ENCODE measurements around the gene NEU1.
"Not testable (repeated sequence)": the region's sequence is repeated elsewhere in the genome, so short reads cannot be mapped to it uniquely, and the experiment has no call there.

DNA sequence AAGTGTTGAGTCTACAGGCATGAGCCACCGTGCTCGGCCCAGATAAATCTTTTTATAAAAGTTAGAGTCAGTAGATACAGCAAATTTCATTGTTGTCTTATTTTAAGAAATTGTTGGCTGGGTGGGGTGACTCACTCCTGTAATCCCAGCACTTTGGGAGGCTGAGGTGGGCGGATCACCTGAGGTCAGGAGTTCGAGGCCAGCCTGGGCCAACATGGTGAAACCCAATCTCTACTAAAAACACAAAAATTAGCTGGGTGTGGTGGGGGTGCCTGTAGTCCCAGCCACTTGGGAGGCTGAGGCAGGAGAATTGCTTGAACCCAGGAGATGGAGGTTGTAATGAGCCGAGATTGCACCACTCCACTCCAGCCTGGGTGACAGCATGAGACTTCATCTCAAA, 45.6 kb upstream of the NEU1 start:
- not testable (repeated sequence) for TF ChIP-seq SNAI2 (CRISPR knock-in tag; IDR thresholded peaks at IDR 0.05); GLIS3 (CRISPR knock-in tag; IDR thresholded peaks at IDR 0.05); ARNTL (CRISPR knock-in tag; IDR thresholded peaks at IDR 0.05; ENCODE audit: borderline replicate concordance, low read depth); ZFP3 (CRISPR knock-in tag; IDR thresholded peaks at IDR 0.05)
- TF ChIP-seq, protein P1, sequence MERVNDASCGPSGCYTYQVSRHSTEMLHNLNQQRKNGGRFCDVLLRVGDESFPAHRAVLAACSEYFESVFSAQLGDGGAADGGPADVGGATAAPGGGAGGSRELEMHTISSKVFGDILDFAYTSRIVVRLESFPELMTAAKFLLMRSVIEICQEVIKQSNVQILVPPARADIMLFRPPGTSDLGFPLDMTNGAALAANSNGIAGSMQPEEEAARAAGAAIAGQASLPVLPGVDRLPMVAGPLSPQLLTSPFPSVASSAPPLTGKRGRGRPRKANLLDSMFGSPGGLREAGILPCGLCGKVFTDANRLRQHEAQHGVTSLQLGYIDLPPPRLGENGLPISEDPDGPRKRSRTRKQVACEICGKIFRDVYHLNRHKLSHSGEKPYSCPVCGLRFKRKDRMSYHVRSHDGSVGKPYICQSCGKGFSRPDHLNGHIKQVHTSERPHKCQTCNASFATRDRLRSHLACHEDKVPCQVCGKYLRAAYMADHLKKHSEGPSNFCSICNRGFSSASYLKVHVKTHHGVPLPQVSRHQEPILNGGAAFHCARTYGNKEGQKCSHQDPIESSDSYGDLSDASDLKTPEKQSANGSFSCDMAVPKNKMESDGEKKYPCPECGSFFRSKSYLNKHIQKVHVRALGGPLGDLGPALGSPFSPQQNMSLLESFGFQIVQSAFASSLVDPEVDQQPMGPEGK (CRISPR knock-in tag; IDR thresholded peaks at IDR 0.05; ENCODE audit: borderline replicate concordance) = not testable (repeated sequence)
- TF ChIP-seq, protein P2, sequence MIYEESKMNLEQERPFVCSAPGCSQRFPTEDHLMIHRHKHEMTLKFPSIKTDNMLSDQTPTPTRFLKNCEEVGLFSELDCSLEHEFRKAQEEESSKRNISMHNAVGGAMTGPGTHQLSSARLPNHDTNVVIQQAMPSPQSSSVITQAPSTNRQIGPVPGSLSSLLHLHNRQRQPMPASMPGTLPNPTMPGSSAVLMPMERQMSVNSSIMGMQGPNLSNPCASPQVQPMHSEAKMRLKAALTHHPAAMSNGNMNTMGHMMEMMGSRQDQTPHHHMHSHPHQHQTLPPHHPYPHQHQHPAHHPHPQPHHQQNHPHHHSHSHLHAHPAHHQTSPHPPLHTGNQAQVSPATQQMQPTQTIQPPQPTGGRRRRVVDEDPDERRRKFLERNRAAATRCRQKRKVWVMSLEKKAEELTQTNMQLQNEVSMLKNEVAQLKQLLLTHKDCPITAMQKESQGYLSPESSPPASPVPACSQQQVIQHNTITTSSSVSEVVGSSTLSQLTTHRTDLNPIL (CRISPR knock-in tag; IDR thresholded peaks at IDR 0.05; ENCODE audit: low read depth) = not testable (repeated sequence)
- TF ChIP-seq, protein P3, sequence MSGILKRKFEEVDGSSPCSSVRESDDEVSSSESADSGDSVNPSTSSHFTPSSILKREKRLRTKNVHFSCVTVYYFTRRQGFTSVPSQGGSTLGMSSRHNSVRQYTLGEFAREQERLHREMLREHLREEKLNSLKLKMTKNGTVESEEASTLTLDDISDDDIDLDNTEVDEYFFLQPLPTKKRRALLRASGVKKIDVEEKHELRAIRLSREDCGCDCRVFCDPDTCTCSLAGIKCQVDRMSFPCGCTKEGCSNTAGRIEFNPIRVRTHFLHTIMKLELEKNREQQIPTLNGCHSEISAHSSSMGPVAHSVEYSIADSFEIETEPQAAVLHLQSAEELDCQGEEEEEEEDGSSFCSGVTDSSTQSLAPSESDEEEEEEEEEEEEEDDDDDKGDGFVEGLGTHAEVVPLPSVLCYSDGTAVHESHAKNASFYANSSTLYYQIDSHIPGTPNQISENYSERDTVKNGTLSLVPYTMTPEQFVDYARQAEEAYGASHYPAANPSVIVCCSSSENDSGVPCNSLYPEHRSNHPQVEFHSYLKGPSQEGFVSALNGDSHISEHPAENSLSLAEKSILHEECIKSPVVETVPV (CRISPR knock-in tag; IDR thresholded peaks at IDR 0.05) = not testable (repeated sequence)
- TF ChIP-seq, protein P4, sequence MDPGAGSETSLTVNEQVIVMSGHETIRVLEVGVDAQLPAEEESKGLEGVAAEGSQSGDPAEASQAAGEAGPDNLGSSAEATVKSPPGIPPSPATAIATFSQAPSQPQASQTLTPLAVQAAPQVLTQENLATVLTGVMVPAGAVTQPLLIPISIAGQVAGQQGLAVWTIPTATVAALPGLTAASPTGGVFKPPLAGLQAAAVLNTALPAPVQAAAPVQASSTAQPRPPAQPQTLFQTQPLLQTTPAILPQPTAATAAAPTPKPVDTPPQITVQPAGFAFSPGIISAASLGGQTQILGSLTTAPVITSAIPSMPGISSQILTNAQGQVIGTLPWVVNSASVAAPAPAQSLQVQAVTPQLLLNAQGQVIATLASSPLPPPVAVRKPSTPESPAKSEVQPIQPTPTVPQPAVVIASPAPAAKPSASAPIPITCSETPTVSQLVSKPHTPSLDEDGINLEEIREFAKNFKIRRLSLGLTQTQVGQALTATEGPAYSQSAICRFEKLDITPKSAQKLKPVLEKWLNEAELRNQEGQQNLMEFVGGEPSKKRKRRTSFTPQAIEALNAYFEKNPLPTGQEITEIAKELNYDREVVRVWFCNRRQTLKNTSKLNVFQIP (CRISPR knock-in tag; IDR thresholded peaks at IDR 0.05; ENCODE audit: borderline replicate concordance, low read depth) = not testable (repeated sequence)
